Fibroblast of pulmonary artery (primary cell): Measurements from ENCODE around the gene MAOA.

Experiments used
- DNase-seq: peaks from one replicate; pipeline ENCODE4 v3.0.0-alpha.2; 2010; ENCODE audit warnings: low read depth
- H3K4me3 ChIP-seq: replicated peaks from 2 replicates; pipeline ENCODE4 v1.5.1; 2011; ENCODE audit warnings: low read depth, mild to moderate bottlenecking, control low read depth, low read length, moderate library complexity
- CTCF ChIP-seq: IDR thresholded peaks from 2 replicates; pipeline ENCODE4 v1.5.1; 2011; ENCODE audit warnings: mild to moderate bottlenecking, control low read depth, low read length, inconsistent platforms; ENCODE audit errors: missing control alignments

The MAOA gene

GRCh38 chrX:43747476-43747875, 91.4 kb downstream of the MAOA start:
- no peak overlapping the region for H3K4me3 ChIP-seq
- DNase-seq: no peak
- TF ChIP-seq CTCF: no peak

GRCh38 chrX:43750248-43750676, 94.2 kb downstream of the MAOA start:
- H3K4me3 ChIP-seq: no peak overlapping the region
- DNase-seq: peak; percentile 64
- TF ChIP-seq CTCF: peak; percentile 37

- no peak for TF ChIP-seq CTCF
- DNase-seq: no peak
- H3K4me3 ChIP-seq: no peak overlapping the region
Observed at GRCh38 chrX:43753637-43754036, 97.5 kb downstream of the MAOA start.

- no peak for DNase-seq
- no peak overlapping the region for H3K4me3 ChIP-seq
- TF ChIP-seq CTCF: no peak
Observed at GRCh38 chrX:43756076-43756475, 100.0 kb downstream of the MAOA start.

GRCh38 chrX:43758044-43758443, 101.9 kb downstream of the MAOA start:
- no peak for DNase-seq
- no peak overlapping the region for H3K4me3 ChIP-seq
- no peak for TF ChIP-seq CTCF

- no peak for TF ChIP-seq CTCF
- no peak for DNase-seq
- H3K4me3 ChIP-seq: no peak overlapping the region
Observed at GRCh38 chrX:43785930-43786591, 130.0 kb downstream of the MAOA start.
